ENCODE measurements around the gene SH2D1A. TPM values are rescaled to one million over a fixed set of nuclear protein-coding genes. Genes with fewer than 3 reads are reported as not detected.

The SH2D1A gene
- total RNA-seq, 6 experiments from 2014 or later = not detected

DNA sequence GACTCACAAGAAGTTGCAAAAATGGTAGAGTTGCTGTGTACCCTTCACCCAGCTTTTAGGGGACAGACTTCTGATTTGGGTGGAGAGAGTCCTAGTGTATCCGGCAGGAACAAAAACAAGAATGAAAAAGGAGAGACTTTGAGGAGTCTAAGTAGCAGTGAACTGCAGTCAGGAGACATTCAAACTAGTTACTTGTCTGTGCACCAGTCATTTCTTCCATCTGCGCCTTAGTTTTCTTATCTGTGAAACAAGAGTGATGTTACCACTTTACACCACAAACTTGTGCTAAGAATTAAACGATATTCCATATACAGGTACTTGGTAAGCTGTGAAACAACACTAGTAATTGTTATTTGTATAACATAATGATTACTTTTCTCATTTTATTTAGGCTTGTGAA is 47.3 kb downstream of the SH2D1A start:
- Mint-ChIP-seq H3K9me3 (no peaks in the 10 kb centered on the region), H3K36me3 (ENCODE audit: low read depth) (no peaks in the 10 kb centered on the region)

DNA sequence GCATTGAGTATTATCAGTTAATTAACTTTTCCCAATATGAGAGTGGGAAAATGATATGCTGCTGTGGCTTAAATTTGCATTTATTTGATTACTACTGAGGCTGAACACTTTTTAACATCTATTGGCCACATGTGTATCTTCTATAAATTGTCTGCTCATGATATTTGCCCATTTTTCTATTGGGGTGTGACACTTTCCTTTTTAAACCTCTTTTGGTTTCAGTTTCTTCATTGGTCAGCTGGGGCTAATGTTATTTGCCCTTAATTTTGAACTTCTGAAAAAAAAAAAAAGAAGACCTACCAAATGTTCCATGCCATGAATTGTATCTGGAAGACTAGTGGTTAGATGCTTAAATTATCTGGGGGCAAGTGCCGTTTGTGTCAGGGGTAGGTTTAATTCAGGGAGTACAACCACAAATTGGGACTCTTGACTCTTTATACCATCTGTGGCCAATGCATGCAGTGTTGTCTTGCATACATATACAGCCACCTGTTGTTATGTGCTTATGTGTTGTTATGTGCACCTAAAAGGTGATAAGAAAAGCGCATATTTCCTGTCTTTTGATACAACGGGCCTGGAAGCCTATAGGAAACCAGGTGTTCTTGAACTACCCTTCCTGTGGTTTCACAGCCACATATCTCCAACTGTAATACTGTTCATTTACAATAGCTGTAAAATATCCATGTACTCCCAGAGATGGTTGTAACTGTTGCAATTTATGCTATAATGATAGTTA is 49.0 kb downstream of the SH2D1A start:
- no peaks in the 10 kb centered on the region for H3K9me3 Mint-ChIP-seq
- no peaks in the 10 kb centered on the region for H3K4me1 Mint-ChIP-seq (ENCODE audit: low read depth)
- H3K27me3 Mint-ChIP-seq (ENCODE audit: insufficient read depth) = no peaks in the 10 kb centered on the region

More for the DNA sequence above, 47.3 kb downstream of the SH2D1A start:
- Mint-ChIP-seq H3K27ac (no peak overlapping the region), H3K4me1 (ENCODE audit: low read depth) (no peaks in the 10 kb centered on the region), H3K4me3 (no peak overlapping the region), H3K27me3 (ENCODE audit: insufficient read depth) (no peaks in the 10 kb centered on the region)
- DNase-seq = no peak
- TF ChIP-seq, protein P1, sequence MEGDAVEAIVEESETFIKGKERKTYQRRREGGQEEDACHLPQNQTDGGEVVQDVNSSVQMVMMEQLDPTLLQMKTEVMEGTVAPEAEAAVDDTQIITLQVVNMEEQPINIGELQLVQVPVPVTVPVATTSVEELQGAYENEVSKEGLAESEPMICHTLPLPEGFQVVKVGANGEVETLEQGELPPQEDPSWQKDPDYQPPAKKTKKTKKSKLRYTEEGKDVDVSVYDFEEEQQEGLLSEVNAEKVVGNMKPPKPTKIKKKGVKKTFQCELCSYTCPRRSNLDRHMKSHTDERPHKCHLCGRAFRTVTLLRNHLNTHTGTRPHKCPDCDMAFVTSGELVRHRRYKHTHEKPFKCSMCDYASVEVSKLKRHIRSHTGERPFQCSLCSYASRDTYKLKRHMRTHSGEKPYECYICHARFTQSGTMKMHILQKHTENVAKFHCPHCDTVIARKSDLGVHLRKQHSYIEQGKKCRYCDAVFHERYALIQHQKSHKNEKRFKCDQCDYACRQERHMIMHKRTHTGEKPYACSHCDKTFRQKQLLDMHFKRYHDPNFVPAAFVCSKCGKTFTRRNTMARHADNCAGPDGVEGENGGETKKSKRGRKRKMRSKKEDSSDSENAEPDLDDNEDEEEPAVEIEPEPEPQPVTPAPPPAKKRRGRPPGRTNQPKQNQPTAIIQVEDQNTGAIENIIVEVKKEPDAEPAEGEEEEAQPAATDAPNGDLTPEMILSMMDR (IDR thresholded peaks at IDR 0.05) = no peak

DNA sequence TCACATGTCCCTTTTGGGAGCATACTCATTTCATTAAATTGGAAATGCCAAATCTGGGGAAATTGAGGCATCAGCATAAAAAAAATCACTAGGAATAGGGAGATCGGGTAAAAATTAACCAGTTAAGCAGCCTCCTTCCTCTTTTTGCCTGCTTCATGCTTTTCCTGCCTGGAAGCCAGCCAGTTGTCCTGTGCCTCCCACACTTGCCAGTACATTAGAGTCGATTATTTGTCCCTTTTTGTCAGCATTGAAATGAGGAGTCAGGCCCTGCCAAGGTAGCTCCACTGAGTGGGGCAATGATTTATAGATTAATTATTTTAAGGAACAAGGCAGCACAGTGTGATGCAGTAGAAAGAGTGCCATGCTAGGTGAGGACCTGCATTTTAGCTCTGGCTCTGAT is 55.3 kb downstream of the SH2D1A start:
- DNase-seq = no peak
- Mint-ChIP-seq H3K36me3 (ENCODE audit: low read depth) (no peaks in the 10 kb centered on the region), H3K27ac (no peak overlapping the region), H3K9me3 (no peaks in the 10 kb centered on the region), H3K4me1 (ENCODE audit: low read depth) (peaks cover 6% of the 10 kb centered on the region), H3K27me3 (ENCODE audit: insufficient read depth) (no peaks in the 10 kb centered on the region), H3K4me3 (no peak overlapping the region)
- TF ChIP-seq, protein P1 (IDR thresholded peaks at IDR 0.05) = no peak

More for the DNA sequence above, 49.0 kb downstream of the SH2D1A start:
- Mint-ChIP-seq H3K4me3 (no peak overlapping the region), H3K27ac (no peak overlapping the region), H3K36me3 (ENCODE audit: low read depth) (no peaks in the 10 kb centered on the region)
- TF ChIP-seq, protein P1 (IDR thresholded peaks at IDR 0.05) = no peak
- DNase-seq = no peak

DNA sequence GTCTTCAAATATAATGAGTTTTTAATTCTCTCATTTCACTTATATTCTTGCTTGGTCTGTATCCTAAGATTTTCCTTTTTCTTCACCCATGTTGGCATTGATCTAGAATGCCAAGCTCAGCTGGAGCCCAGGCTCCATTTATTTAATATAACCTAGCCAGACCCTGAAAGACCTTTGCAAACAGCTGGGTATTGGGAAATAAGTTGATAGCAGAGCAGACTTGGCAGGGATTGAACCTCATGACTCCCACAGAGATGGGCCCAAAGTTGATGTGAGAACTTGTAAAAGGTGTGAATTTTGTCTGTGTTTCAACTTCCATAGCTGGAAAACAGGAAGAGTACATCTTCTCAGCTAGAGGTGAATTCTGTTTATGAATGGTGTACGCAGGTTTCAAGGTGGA is 59.5 kb downstream of the SH2D1A start:
- H3K4me3 Mint-ChIP-seq = no peak overlapping the region
- DNase-seq = no peak
- H3K27me3 Mint-ChIP-seq (ENCODE audit: insufficient read depth) = no peaks in the 10 kb centered on the region
- no peaks in the 10 kb centered on the region for H3K9me3 Mint-ChIP-seq
- no peak overlapping the region for H3K27ac Mint-ChIP-seq
- H3K36me3 Mint-ChIP-seq (ENCODE audit: low read depth) = no peaks in the 10 kb centered on the region
- H3K4me1 Mint-ChIP-seq (ENCODE audit: low read depth) = peaks cover 6% of the 10 kb centered on the region
- TF ChIP-seq, protein P1 (IDR thresholded peaks at IDR 0.05) = no peak

DNA sequence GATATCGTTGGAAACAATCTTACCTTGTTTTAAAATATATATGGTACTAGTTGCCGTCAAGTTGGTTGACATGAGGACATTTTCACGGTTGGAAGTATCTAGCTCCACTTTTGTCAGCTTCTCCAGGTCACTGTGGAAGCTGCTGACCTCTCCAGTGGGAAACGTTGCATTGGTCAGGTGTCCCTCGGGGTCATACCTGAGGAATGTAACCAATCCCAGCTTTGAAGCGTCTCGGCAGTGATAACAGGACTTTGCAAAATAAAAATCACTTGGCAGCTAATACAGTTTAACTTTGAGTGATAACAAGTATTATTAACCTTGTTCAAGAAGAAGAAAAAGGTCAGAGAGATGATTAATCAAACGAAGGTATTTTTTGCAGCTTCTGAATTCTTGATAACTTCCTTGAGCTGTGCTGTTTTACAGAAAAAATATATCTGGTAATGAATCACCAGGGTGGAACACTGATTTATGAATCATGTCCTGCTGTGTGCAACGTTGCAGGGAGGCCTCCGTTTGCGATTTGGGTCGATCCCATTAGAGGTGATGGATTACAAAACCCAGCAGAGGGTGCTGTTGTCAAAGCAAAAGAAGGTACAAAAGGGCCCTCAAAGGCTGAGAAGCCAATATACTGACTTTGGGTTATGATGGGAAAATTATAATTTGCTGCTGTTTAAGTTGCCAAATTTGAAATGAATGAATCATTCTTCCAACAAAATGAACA is 60.1 kb downstream of the SH2D1A start:
- TF ChIP-seq, protein P1 (IDR thresholded peaks at IDR 0.05) = peak; percentile 76
- Mint-ChIP-seq H3K4me1 (ENCODE audit: low read depth) (peaks cover 6% of the 10 kb centered on the region), H3K9me3 (no peaks in the 10 kb centered on the region), H3K4me3 (no peak overlapping the region), H3K27ac (no peak overlapping the region), H3K36me3 (ENCODE audit: low read depth) (no peaks in the 10 kb centered on the region), H3K27me3 (ENCODE audit: insufficient read depth) (no peaks in the 10 kb centered on the region)
- DNase-seq = peak; percentile 70
